Peyer's patch (tissue), 4 donors: Measurements from ENCODE around the gene GNG7. TPM values are rescaled to one million over a fixed set of nuclear protein-coding genes. Genes with fewer than 3 reads are reported as not detected.

Experiments used
- DNase-seq, 3 donors: peaks; one replicate each; pipeline ENCODE4 v3.0.0-alpha.2; 2017 to 2019
- H3K27ac ChIP-seq, 4 donors: fragments of 200-600 bp; sonication (generic); one replicate each; pipeline ENCODE4 v1.5.1; 2016 to 2019
- H3K27me3 ChIP-seq, 2 donors: fragments of 200-600 bp; sonication (generic); one replicate each; pipeline ENCODE4 v1.5.1; 2019
- H3K36me3 ChIP-seq, 3 donors: fragments of 200-600 bp; sonication (generic); one replicate each; pipeline ENCODE4 v1.5.1; 2016 to 2019
- H3K4me1 ChIP-seq, 4 donors: fragments of 200-600 bp; sonication (generic); one replicate each; pipeline ENCODE4 v1.5.1; 2016 to 2019
- H3K4me3 ChIP-seq, 4 donors: fragments of 200-600 bp; sonication (generic); 1 replicate in 3 of 4; 2 replicates in 1 of 4; pipeline ENCODE4 v1.5.1; 2016 to 2019; ENCODE audit warnings: mild to moderate bottlenecking in 1 of 4
- H3K9me3 ChIP-seq, 4 donors: fragments of 200-600 bp; sonication (generic); one replicate each; pipeline ENCODE4 v1.5.1; 2016 to 2019; ENCODE audit warnings: mild to moderate bottlenecking in 1 of 4
- POLR2A ChIP-seq, 2 donors: fragments of 450-650 bp; IDR thresholded peaks; one replicate each; pipeline ENCODE4 v1.5.1; 2017; ENCODE audit warnings: antibody characterized with exemption in 2 of 2, mild to moderate bottlenecking in 2 of 2, moderate library complexity in 2 of 2
- total RNA-seq, 4 donors: library from RNA; depleted of rRNA; stranded (reverse); fragments of >200 nt; gene quantifications; one replicate each; pipeline ENCODE4 v1.1.0, GENCODE V29; 2016
- TF ChIP-seq, protein P1 (sequence below), 6 experiments: fragments of 450-650 bp in 4 of 6; fragments of 200-600 bp in 2 of 6; sonication (generic) in 1 of 6; IDR thresholded peaks; one replicate each; pipeline ENCODE4 v1.5.1; 2017 to 2019; ENCODE audit warnings: antibody characterized with exemption in 6 of 6, mild to moderate bottlenecking in 3 of 6, moderate library complexity in 1 of 6

GNG7 gene
- total RNA-seq, 4 donors from 2014 or later, result 1.2 to 14.9 (median 2.0) TPM

DNA sequence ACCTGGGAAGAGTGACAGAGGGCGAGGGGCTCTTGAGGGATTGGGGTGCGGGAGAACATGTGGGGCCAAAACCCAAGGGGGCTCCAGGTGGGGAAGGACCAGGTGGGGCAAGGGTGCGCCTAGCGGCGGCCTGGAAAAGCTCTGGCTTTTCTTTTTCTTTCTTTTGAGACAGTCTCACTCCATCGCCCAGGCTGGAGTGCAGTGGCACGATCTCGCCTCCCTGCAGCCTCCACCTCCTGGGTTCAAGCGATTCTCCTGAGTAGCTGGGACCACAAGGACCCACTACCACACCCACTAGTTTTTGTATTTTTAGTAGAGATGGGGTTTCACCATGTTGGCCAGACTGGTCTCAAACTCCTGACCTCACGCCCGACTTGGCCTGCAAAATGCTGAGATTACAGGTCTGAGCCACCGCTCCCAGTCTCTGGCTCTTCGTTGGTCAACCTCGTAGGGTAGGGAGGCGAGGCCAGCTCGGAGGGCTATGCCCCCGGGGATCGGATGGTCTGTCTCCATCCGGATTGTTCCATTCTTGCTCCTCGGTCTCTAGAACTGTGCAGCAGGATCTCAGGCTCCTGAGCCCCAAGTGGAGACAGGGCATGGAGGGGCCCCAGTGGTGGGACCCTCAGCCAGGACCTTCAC lies 222.8 kb downstream of the GNG7 start:
- Histone ChIP-seq H3K27ac (peak overlapping the region in 3 of 4 donors; percentile 87 to 95 (median 92)), H3K4me1 (peaks cover 3 to 25% (median 12%) of the 10 kb centered on the region in 4 donors), H3K27me3 (no peaks in the 10 kb centered on the region), H3K9me3 (peaks cover 0 to 10% (median 4%) of the 10 kb centered on the region in 4 donors), H3K36me3 (no peaks in the 10 kb centered on the region), H3K4me3 (peak overlapping the region; percentile 68 to 94 (median 84))
- no peak for DNase-seq
- TF ChIP-seq POLR2A (IDR thresholded peaks at IDR 0.05), result no peak
- TF ChIP-seq, protein P1, sequence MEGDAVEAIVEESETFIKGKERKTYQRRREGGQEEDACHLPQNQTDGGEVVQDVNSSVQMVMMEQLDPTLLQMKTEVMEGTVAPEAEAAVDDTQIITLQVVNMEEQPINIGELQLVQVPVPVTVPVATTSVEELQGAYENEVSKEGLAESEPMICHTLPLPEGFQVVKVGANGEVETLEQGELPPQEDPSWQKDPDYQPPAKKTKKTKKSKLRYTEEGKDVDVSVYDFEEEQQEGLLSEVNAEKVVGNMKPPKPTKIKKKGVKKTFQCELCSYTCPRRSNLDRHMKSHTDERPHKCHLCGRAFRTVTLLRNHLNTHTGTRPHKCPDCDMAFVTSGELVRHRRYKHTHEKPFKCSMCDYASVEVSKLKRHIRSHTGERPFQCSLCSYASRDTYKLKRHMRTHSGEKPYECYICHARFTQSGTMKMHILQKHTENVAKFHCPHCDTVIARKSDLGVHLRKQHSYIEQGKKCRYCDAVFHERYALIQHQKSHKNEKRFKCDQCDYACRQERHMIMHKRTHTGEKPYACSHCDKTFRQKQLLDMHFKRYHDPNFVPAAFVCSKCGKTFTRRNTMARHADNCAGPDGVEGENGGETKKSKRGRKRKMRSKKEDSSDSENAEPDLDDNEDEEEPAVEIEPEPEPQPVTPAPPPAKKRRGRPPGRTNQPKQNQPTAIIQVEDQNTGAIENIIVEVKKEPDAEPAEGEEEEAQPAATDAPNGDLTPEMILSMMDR (IDR thresholded peaks at IDR 0.05), result peak; percentile 10 to 44 (median 30)

DNA sequence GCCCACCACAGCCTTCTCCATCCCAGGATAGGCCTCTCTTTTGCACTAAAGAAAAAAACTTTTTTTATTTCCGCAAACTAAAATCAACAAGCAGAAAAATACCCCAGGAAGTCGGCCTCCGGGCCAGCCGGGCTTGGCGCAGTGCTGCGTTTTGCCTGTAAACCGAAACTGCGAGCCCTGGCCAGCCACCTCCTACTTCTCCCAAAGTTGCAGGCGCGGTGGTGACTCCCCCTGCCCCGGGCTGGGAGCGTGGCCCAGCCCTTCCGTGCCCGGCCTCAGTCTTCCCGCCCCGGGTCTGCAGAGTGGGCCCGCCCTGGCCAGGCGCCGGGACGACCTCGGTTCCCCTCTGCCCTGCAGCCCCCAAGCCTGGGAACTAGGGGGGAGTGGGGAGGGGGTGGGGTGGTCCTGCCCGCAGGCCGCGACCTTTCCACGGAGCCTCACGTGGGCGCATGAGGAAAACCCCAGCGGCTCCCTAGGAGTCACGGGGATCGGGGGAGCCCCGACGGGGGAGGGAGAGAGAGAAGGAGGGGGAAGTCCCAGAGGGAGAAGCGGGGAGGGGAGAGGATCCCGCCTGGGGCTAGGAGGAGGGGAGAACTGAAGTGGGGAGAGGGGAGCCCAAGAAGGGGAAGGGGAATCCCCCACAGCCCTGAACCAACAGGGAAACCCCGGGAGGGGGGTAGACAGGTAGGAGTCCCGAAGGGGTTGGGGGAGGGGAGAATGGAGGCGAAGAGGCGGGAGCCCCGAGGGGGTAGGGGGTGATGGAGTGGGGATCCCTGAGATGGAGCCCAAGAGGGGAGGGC lies 223.5 kb downstream of the GNG7 start:
- Histone ChIP-seq H3K36me3 (no peaks in the 10 kb centered on the region), H3K27me3 (no peaks in the 10 kb centered on the region), H3K27ac (peak overlapping the region; percentile 78 to 95 (median 90)), H3K4me1 (peaks cover 3 to 32% (median 12%) of the 10 kb centered on the region in 4 donors), H3K9me3 (peaks cover 0 to 10% (median 4%) of the 10 kb centered on the region in 4 donors), H3K4me3 (peak overlapping the region; percentile 68 to 94 (median 84))
- peak; percentile 76 to 90 (median 79) for DNase-seq
- TF ChIP-seq, protein P1 (IDR thresholded peaks at IDR 0.05), result no peak
- TF ChIP-seq POLR2A (IDR thresholded peaks at IDR 0.05), result peak; percentile 30 to 33

DNA sequence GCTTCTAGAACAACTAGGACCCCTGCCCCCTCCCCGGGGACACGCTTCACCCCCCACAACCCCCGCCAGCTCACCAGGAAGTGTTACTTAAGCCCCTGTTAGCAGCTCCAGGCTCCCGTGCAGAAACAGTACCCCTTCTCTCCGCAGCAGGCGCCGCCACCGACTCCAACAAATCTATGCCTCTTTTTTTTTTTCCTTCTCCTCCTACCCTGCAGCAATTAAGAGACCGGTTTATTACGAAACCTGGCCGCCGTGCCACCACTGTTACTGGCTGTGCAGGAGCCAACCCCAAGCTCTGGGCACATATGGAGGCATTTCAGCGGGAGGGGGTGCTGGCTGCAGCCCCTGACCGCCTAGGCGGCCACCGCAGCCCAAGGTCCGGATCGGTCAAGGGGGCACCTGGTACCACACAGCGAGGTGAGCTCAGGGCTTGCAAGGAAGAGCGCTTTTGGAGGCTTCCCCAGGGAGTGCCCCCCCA lies 224.2 kb downstream of the GNG7 start:
- Histone ChIP-seq H3K4me1 (peaks cover 3 to 32% (median 12%) of the 10 kb centered on the region in 4 donors), H3K27ac (peak overlapping the region; percentile 78 to 95 (median 90))
- TF ChIP-seq, protein P1 (IDR thresholded peaks at IDR 0.05), result peak; percentile 25 to 48 (median 30)
- peak; percentile 25 to 29 for TF ChIP-seq POLR2A (IDR thresholded peaks at IDR 0.05)

DNA sequence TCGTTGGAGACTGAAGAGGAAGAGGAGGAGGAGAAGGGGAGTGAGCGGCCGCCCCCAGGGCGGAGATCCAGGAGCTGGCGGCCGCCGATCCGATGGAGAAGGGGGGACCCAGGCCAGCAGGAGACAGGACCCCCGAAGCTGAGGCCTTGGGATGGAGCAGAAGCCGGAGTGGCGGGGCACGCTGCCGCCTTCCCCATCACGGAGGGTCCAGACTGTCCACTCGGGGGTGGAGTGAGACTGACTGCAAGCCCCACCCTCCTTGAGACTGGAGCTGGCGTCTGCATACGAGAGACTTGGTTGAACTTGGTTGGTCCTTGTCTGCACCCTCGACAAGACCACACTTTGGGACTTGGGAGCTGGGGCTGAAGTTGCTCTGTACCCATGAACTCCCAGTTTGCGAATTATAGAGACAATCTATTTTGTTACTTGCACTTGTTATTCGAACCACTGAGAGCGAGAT lies 224.7 kb downstream of the GNG7 start:
- peak in 2 of 3 donors; percentile 51 to 69 for DNase-seq
- Histone ChIP-seq H3K4me3 (peak overlapping the region; percentile 68 to 94 (median 84)), H3K27ac (peak overlapping the region; percentile 78 to 95 (median 90)), H3K4me1 (peaks cover 3 to 32% (median 12%) of the 10 kb centered on the region in 4 donors), H3K27me3 (no peaks in the 10 kb centered on the region), H3K9me3 (peaks cover 0 to under 1% (median 0%) of the 10 kb centered on the region in 4 donors), H3K36me3 (no peaks in the 10 kb centered on the region)
- TF ChIP-seq POLR2A (IDR thresholded peaks at IDR 0.05), result no peak
- TF ChIP-seq, protein P1 (IDR thresholded peaks at IDR 0.05), result no peak

More for the DNA sequence above, 224.2 kb downstream of the GNG7 start:
- Histone ChIP-seq H3K36me3 (no peaks in the 10 kb centered on the region), H3K4me3 (peak overlapping the region; percentile 68 to 94 (median 84)), H3K27me3 (no peaks in the 10 kb centered on the region), H3K9me3 (peaks cover 0 to 6% (median 2%) of the 10 kb centered on the region in 4 donors)
- DNase-seq, result peak; percentile 76 to 85 (median 76)

DNA sequence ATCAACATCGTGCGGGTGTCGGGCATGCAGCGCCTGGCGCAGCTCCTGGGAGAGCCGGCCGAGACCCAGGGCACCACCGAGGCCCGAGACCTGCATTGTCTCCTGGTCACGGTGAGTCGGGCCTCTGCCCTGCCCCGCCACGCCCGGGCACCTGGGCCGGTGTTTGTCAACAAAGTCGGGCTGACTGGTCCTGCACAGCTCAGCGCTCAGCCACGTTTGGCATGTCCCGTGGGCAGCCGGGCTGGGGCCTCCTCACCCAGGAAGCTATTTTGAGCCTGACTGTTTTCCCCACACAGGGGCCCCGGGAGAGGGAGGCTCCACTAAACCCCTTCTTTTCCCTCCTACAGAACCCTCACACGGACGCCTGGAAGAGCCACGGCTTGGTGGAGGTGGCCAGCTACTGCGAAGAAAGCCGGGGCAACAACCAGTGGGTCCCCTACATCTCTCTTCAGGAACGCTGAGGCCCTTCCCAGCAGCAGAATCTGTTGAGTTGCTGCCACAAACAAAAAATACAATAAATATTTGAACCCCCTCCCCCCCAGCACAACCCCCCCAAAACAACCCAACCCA lies 225.3 kb downstream of the GNG7 start:
- peak; percentile 66 to 79 (median 78) for DNase-seq
- no peaks in the 10 kb centered on the region for H3K27me3 ChIP-seq
- H3K4me3 ChIP-seq, result peak overlapping the region; percentile 68 to 94 (median 84)
- H3K36me3 ChIP-seq, result no peaks in the 10 kb centered on the region
- H3K4me1 ChIP-seq, result peaks cover 3 to 32% (median 12%) of the 10 kb centered on the region in 4 donors
- H3K27ac ChIP-seq, result peak overlapping the region; percentile 78 to 95 (median 90)
- no peak for TF ChIP-seq POLR2A (IDR thresholded peaks at IDR 0.05)
- TF ChIP-seq, protein P1 (IDR thresholded peaks at IDR 0.05), result no peak
- H3K9me3 ChIP-seq, result no peaks in the 10 kb centered on the region
